ENCODE data around the gene CASK.

DNA sequence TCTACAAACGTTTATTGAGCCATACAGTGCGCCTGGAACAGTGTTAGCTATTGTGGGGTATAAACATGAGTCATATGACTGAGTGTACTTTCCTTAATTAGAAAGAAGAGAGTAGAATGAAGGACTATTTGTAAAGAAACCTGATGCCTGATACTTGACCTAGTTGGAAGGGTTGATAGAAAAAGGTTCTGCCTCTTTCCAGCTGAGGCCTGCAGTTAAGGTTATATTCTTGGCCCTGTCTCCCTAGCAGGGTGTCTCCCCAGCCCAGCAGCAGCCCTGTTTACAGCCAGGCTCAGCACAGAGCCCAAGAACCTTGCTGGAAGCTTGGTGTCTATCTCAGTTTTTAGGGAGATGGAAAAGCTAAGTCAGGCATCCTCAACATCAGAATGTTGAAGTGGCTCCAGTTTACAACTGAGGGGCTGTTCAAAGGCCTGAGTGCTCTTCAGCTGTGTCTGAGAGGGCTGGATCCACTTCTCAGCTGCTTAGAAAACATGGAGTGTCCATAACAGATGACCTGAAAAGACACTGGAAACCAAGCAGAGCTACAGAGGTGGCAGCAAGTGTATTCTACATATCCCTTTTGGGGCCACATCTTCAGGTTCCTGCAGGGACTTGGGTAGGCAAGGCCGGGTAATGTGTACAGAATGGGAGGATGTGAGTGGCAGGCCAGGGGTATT lies 454.6 kb downstream of the CASK start:
- TF ChIP-seq POLR2A (IDR thresholded peaks at IDR 0.05), result no peak
- TF ChIP-seq, protein P1, sequence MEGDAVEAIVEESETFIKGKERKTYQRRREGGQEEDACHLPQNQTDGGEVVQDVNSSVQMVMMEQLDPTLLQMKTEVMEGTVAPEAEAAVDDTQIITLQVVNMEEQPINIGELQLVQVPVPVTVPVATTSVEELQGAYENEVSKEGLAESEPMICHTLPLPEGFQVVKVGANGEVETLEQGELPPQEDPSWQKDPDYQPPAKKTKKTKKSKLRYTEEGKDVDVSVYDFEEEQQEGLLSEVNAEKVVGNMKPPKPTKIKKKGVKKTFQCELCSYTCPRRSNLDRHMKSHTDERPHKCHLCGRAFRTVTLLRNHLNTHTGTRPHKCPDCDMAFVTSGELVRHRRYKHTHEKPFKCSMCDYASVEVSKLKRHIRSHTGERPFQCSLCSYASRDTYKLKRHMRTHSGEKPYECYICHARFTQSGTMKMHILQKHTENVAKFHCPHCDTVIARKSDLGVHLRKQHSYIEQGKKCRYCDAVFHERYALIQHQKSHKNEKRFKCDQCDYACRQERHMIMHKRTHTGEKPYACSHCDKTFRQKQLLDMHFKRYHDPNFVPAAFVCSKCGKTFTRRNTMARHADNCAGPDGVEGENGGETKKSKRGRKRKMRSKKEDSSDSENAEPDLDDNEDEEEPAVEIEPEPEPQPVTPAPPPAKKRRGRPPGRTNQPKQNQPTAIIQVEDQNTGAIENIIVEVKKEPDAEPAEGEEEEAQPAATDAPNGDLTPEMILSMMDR (IDR thresholded peaks at IDR 0.05), result no peak

All from adrenal gland (tissue), 5 donors.